Right ventricle myocardium inferior (tissue), 1 donor: ENCODE measurements around the gene CAB39. TPM values are rescaled to one million over a fixed set of nuclear protein-coding genes. Genes with fewer than 3 reads are reported as not detected.

Experiments
- ATAC-seq: fragments of 200-7000 bp; cut with Tn5 transposase; one replicate; pipeline ENCODE4 v1.9.1; 2020; ENCODE audit warnings: mild to moderate bottlenecking, moderate library complexity
- DNase-seq: peaks from one replicate; pipeline ENCODE4 v3.0.0; 2021; ENCODE audit errors: missing footprints
- intact Hi-C: fragments of 100-400 bp; cut with DNase I; formaldehyde crosslinking; loops from one replicate; pipeline ENCODE4 v1.11.0; 2022
- total RNA-seq: library from RNA; stranded (reverse); fragmentation: NEBNext Ultra II Directional; extraction: Animal tissue kit (Norgen Biotek cat#: 25700); gene quantifications from one replicate; pipeline ENCODE4 v1.2.1, GENCODE V29; 2021
- donor health status: DM: no; HTN: yes; CAD: no; lungs with severe emphysema.

Gene CAB39
- total RNA-seq, 1 donor from 2014 or later: 91.9 TPM

- no peak for ATAC-seq
- intact Hi-C loops: no loop called here
- DNase-seq: no peak
Observed at GRCh38 chr2:230737791-230738226, 25.2 kb downstream of the CAB39 start.

DNA sequence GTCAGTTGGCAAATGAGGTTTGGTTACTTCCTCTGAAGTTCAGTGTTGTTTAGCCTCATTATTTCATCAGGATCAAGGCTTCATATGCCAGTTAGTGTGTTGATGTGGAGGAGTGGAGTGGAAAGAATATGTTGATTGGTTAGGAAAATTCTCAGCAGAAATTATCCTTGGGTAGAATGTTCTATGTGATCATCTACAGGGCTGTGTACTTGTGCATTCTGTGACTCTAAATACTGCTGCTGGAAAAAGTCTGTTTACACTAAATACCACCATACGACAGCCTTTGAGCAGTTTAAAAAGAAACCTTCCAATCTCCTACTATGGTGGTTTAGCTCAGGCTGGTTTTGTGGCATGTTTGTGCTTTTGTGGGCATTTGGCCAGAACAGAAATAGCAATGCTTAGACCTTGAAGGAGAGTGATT is 25.8 kb downstream of the CAB39 start:
- DNase-seq (no peak), ATAC-seq (no peak)
- intact Hi-C loops: no loop called here

- intact Hi-C loops: no loop called here
Observed at GRCh38 chr2:230738924-230739323, 26.3 kb downstream of the CAB39 start.

GRCh38 chr2:230739961-230740360 is 27.3 kb downstream of the CAB39 start:
- intact Hi-C loops: no loop called here
- ATAC-seq (no peak), DNase-seq (no peak)

More at GRCh38 chr2:230738924-230739323, 26.3 kb downstream of the CAB39 start:
- DNase-seq (no peak), ATAC-seq (no peak)

- intact Hi-C loops: no loop called here
- ATAC-seq: no peak
- DNase-seq: no peak
Observed at GRCh38 chr2:230742781-230743180, 30.1 kb downstream of the CAB39 start.

- DNase-seq (no peak), ATAC-seq (no peak)
- intact Hi-C loops: no loop called here
Observed at GRCh38 chr2:230746213-230746612, 33.6 kb downstream of the CAB39 start.

GRCh38 chr2:230748087-230748486 is 35.4 kb downstream of the CAB39 start:
- no peak for ATAC-seq
- intact Hi-C loops: no loop called here
- no peak for DNase-seq

GRCh38 chr2:230749111-230749510 is 36.5 kb downstream of the CAB39 start:
- no peak for ATAC-seq
- no peak for DNase-seq
- intact Hi-C loops: no loop called here

DNA sequence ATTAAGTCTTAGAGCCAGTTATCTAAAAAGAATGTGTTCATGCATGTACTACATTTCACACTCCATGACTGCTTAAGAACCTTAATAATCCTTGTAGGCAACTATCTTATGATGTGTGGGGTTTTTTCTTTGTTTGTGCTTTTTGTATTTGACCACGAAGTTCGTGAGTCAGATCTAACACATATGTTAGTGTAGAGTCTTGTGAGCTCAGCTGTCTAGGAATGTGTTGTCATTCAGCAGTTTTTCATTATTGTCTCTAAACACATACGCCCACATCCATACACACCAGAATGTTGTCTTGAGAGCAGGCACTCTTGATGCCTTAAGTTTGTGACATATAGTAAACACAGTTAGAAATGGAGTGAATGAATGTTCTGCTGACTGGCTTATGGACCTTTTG is 38.4 kb downstream of the CAB39 start:
- DNase-seq: no peak
- intact Hi-C loops: no loop called here
- ATAC-seq: no peak

- intact Hi-C loops: no loop called here
- no peak for DNase-seq
Observed at GRCh38 chr2:230754200-230754599, 41.6 kb downstream of the CAB39 start.

GRCh38 chr2:230757476-230757875 is 44.8 kb downstream of the CAB39 start:
- intact Hi-C loops: loop anchor here (5.0 kb wide), 1 partner anchor 45 kb away; the partner anchor contains the start of gene CAB39
- ATAC-seq (peak; percentile 65), DNase-seq (no peak)

More at GRCh38 chr2:230754200-230754599, 41.6 kb downstream of the CAB39 start:
- ATAC-seq: no peak

DNA sequence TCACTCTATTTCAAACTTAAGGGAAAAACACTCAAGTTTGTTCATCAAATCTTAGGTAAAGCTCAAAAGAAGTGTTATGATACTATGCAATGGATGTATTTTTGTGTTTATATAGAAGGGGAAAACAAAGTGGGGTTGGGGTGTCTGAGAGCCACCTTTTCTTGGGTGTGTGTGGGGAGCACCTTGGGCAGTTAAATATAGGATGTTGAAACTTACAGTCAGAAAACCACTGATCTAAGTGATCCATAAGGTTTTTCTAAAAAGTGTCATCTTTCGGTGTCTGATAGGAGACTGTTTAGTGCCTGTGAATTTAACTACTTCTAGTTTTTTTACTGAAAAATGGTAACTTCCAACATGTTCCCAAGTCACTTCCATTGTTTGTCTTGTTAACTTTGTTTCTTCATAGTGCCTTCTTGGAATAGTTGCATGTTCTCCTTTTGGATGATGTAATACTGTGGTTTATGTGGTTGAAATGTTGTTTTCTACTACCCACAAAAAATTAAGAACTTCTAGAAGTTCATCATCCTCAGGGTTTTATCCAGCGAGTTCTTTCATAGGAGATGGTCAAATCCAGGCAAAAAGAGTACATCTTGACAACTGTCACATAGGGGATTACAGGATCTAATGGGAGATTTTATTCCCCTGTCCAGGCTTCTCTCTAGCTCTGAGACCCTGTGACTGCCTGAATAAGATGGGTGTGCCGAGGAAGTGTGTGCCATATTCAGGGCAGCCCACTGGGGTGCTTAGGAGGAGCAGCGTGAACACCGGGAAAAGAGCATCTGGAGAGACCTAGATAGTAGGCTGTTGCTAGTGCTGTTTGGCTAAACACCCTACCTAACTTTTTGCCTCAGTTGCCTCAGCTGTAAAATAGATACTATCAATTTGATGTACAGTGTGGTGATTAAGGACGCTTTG is 46.2 kb downstream of the CAB39 start:
- ATAC-seq: peak; percentile 44
- DNase-seq: no peak
- intact Hi-C loops: loop anchor here (5.0 kb wide), 1 partner anchor 47 kb away; the partner anchor contains the start of gene CAB39

DNA sequence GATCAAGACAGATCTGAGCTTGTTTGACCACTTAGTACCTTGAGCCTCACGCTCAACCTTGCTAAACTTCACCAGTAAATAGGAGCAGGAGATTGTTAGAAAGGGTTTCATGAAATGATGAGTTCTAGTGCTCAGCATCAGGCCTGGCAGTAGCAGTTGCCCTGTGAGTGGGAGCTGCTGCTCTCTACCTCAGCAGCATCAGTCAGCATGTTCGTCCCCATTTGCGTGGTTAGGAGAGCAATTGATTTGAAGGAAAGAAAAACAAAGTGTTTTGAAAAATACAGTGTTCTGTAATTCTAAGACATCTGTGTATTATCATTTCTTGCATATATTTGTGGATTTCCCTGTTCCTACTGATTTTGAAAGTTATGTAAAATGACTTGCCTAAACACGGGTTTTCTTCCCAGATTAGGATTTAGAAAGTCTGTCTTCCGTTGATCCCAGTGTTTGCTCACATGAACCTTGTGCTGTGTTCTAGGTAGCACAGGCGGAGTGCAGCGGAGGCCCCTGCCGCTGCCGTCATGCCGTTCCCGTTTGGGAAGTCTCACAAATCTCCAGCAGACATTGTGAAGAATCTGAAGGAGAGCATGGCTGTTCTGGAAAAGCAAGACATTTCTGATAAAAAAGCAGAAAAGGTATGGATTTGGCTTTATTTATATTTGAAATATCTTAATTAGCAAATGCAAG is 47.0 kb downstream of the CAB39 start:
- no peak for DNase-seq

GRCh38 chr2:230761704-230762103 is 49.1 kb downstream of the CAB39 start:
- no peak for ATAC-seq
- intact Hi-C loops: no loop called here
- no peak for DNase-seq

More for the DNA sequence above, 47.0 kb downstream of the CAB39 start:
- no peak for ATAC-seq
- intact Hi-C loops: loop anchor here (5.0 kb wide), 1 partner anchor 47 kb away; the partner anchor contains the start of gene CAB39

GRCh38 chr2:230762317-230762896 is 49.8 kb downstream of the CAB39 start:
- ATAC-seq: no peak
- DNase-seq: no peak
- intact Hi-C loops: no loop called here

DNA sequence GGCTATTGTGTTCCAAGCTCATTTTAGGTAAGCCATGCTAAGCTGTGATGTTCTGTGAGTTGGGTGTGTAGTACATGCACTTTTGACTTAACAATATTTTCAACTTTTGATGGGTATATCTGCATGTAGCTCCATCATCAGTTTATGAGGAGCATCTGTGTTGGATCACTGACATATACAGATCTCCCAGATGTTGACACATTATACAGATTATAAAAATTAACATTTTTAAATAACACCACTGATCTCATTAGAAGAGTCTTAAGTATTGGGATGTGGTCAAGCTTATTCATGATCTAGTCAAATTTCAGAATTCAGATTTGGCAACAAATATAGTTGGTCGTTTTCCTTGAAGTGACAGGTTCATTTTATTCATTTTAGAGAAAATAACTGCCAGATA is 51.7 kb downstream of the CAB39 start:
- DNase-seq: no peak
- intact Hi-C loops: no loop called here
- ATAC-seq: no peak

DNA sequence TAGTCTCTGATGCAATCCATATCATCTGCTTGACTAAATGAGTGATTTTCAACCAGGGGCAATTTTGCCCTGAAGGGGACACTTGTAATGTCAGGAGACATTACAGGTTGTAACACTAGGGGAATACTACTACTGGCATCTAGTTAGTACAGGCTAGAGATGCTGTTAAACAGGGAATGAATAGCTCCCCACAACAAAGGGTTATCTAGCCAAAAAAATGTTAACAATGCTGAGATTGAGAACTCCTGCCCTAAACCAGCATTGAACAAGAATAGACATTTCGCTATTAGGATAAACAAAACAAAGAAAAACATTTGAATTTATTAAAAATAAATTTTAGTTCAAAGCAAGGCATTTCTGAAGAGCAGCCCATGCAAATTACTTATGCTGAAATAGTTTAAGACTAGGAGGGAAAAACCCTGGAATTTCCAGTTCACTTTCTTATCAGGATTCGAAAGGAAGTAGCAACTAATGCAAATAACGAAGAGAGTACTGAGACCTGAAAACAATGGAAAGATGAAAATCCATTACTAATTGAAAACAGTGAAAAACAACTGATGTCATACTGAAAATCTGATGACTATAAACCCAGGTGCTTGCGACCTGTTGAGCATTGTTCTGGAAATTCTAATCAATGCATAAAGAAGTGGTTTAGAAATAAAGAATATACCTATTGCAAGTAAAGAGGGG is 53.1 kb downstream of the CAB39 start:
- ATAC-seq: no peak
- no peak for DNase-seq
- intact Hi-C loops: no loop called here

DNA sequence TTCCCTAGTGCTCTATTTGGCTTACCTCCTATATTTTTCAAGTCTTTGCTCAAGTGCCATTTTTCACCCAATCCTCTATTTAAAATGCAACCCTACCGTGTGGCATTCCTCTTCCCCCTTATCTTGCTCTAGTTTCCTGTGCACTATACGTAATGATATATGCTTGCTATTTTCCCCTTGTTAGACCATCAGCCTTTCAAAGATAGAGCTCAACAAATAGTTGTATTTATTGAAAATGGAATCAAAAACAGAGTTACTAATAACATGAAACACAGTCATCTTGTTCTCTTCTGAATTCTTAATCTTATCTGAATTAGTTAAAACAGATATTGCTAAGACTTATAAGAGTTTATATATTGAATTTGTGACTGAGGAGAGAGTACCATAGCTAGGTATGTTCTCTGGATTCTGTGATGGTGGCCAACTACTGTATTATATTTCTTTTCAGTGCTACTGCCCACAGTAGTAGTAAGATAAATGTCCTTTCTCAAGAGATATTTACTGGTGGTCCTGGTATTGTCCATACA is 55.3 kb downstream of the CAB39 start:
- no peak for ATAC-seq
- DNase-seq: no peak
- intact Hi-C loops: no loop called here

- DNase-seq: no peak
- ATAC-seq: no peak
- intact Hi-C loops: no loop called here
Observed at GRCh38 chr2:230770804-230771203, 58.2 kb downstream of the CAB39 start.
